IMR-90 (cell line): ENCODE results near the gene MEPCE.
A peak's percentile ranks its signal among the peaks of the same experiment; 100 is the strongest.

Experiments used
- BHLHE40 ChIP-seq: fragments of 150-350 bp; IDR thresholded peaks from 2 replicates; pipeline ENCODE4 v1.6.1; 2016; ENCODE audit warnings: mild to moderate bottlenecking, low read depth, low read length
- CEBPB ChIP-seq: IDR thresholded peaks from 2 replicates; pipeline ENCODE4 v1.6.1; 2012; ENCODE audit warnings: low read depth, low read length, improper control_type of control experiment
- CTCF ChIP-seq: conservative IDR thresholded peaks from 2 replicates; pipeline ENCODE4 v1.5.1; 2012; ENCODE audit warnings: mild to moderate bottlenecking, low read depth, low read length, improper control_type of control experiment
- ELK1 ChIP-seq: fragments of 150-350 bp; IDR thresholded peaks from 2 replicates; pipeline ENCODE4 v1.6.1; 2016; ENCODE audit warnings: low read depth, mild to moderate bottlenecking, low read length, moderate library complexity, borderline replicate concordance
- FOS ChIP-seq: fragments of 150-350 bp; IDR thresholded peaks from 2 replicates; pipeline ENCODE4 v1.6.1; 2016; ENCODE audit warnings: low read depth, low read length
- MAFK ChIP-seq: IDR thresholded peaks from 2 replicates; pipeline ENCODE4 v1.6.1; 2012; ENCODE audit warnings: low read depth, low read length, improper control_type of control experiment
- MAZ ChIP-seq: IDR thresholded peaks from 2 replicates; pipeline ENCODE4 v1.6.1; 2012; ENCODE audit warnings: low read depth, mild to moderate bottlenecking, low read length, improper control_type of control experiment, moderate library complexity, borderline replicate concordance
- MXI1 ChIP-seq: IDR thresholded peaks from 2 replicates; pipeline ENCODE4 v1.6.1; 2012; ENCODE audit warnings: low read depth, mild to moderate bottlenecking, low read length, moderate library complexity, borderline replicate concordance
- POLR2A ChIP-seq: IDR thresholded peaks from 2 replicates; pipeline ENCODE4 v1.6.1; 2012; ENCODE audit warnings: mild to moderate bottlenecking, low read depth, low read length
- RAD21 ChIP-seq: IDR thresholded peaks from 2 replicates; pipeline ENCODE4 v1.6.1; 2012; ENCODE audit warnings: low read length, improper control_type of control experiment
- RCOR1 ChIP-seq: IDR thresholded peaks from 2 replicates; pipeline ENCODE4 v1.6.1; 2012; ENCODE audit warnings: mild to moderate bottlenecking, low read length, improper control_type of control experiment; ENCODE audit not compliant: insufficient replicate concordance
- USF2 ChIP-seq: fragments of 150-350 bp; IDR thresholded peaks from 2 replicates; pipeline ENCODE4 v1.6.1; 2017; ENCODE audit warnings: mild to moderate bottlenecking, antibody characterized with exemption, low read length, low read depth

- TF ChIP-seq MAZ (peak; percentile 45; the same call in 1 of the 2 replicates), CTCF (peak; percentile 96), RAD21 (peak; percentile 96), MAFK (no peak), CEBPB (no peak), ELK1 (no peak), MXI1 (no peak), FOS (no peak), USF2 (no peak), POLR2A (no peak), BHLHE40 (no peak), RCOR1 (no peak)
Measured at GRCh38 chr7:100469227-100470044, 39.8 kb downstream of the MEPCE start.
